HCT116 (cell line): ENCODE data around the gene FAM83D. TPM values are rescaled to one million over a fixed set of nuclear protein-coding genes. Genes with fewer than 3 reads are reported as not detected.

Experiments
- ATAC-seq: fragments of 200-7000 bp; cut with Tn5 transposase; 2 replicates; pipeline ENCODE4 v1.9.1; 2020; ENCODE audit warnings: mild to moderate bottlenecking, moderate library complexity
- BruUV-seq: library from RNA; stranded (reverse); fragments of 400-500 nt; replicated peaks from 2 replicates; lab custom pipeline; 2021; lab: Mats Ljungman, UMichigan
- CTCF ChIA-PET: fragments of 300-600 bp; sonication (Branson Sonifier 250); formaldehyde crosslinking; loops from one replicate; lab custom pipeline; 2021; ENCODE audit warnings: antibody characterized with exemption; lab: Charles Lee
- POLR2A ChIA-PET: fragments of 300-600, 350-600 bp; sonication (Branson Sonifier 250); formaldehyde crosslinking; loops from one replicate; lab custom pipeline; 2021; ENCODE audit warnings: antibody characterized with exemption; lab: Charles Lee
- RAD21 ChIA-PET, 2 experiments: fragments of 300-600 bp; sonication (Branson Sonifier 250); formaldehyde crosslinking; loops; one replicate each; lab custom pipeline; 2023; ENCODE audit warnings: low total read pairs in 2 of 2; ENCODE audit not compliant: uncharacterized antibody in 2 of 2, unreplicated experiment in 2 of 2, low non-redundant PET in 1 of 2; lab: Charles Lee
- DNase-seq: peaks from one replicate; pipeline ENCODE4 v3.0.0-alpha.2; 2010; ENCODE audit warnings: low read depth, low spot score
- H2AFZ ChIP-seq: fragments of 200-600 bp; shearing (Covaris generic), sonication (generic); 2 replicates; pipeline ENCODE4 v1.6.1; 2017; ENCODE audit warnings: low read depth, mixed run types, mixed read lengths, antibody characterized with exemption, low read length; ENCODE audit not compliant: poor library complexity, severe bottlenecking
- H3K27ac ChIP-seq: 2 replicates; pipeline ENCODE4 v1.5.1; 2012; ENCODE audit warnings: low read depth, low read length
- H3K27me3 ChIP-seq: fragments of 200-600 bp; sonication (generic); 2 replicates; pipeline ENCODE4 v1.6.1; 2016; ENCODE audit warnings: mixed run types, low read length, mixed read lengths; ENCODE audit not compliant: insufficient read depth
- H3K36me3 ChIP-seq, 2 experiments: fragments of 200-500 bp in 1 of 2; fragments of 200-600 bp in 1 of 2; sonication (Bioruptor generic) in 1 of 2; sonication (generic) in 1 of 2; 2 replicates each; pipeline versions ENCODE4 v1.5.1 to v1.6.1; 2014 to 2016; ENCODE audit warnings: low read length in 2 of 2, inconsistent platforms in 1 of 2, mixed read lengths in 1 of 2, mixed run types in 1 of 2; ENCODE audit not compliant: insufficient read depth in 2 of 2, control insufficient read depth in 1 of 2
- H3K4me1 ChIP-seq, 2 experiments: fragments of 200-600 bp in 1 of 2; sonication (generic) in 1 of 2; 2 replicates each; pipeline versions ENCODE4 v1.5.1 to v1.6.1; 2012 to 2017; ENCODE audit warnings: low read length in 2 of 2, inconsistent platforms in 1 of 2, mild to moderate bottlenecking in 1 of 2, mixed read lengths in 1 of 2, mixed run types in 1 of 2, moderate library complexity in 1 of 2; ENCODE audit not compliant: insufficient read depth in 2 of 2, control insufficient read depth in 1 of 2
- H3K4me2 ChIP-seq: fragments of 200-600 bp; sonication (generic); 2 replicates; pipeline ENCODE4 v1.6.1; 2017; ENCODE audit warnings: mixed run types, low read length, mixed read lengths
- H3K4me3 ChIP-seq, 2 experiments: fragments of 200-600 bp in 1 of 2; sonication (generic) in 1 of 2; replicated peaks in 1 of 2; 2 replicates each; pipeline ENCODE4 v1.5.1; 2011 to 2016; ENCODE audit warnings: low read length in 2 of 2, control low read depth in 1 of 2, low read depth in 1 of 2, mild to moderate bottlenecking in 1 of 2, mixed read lengths in 1 of 2, mixed run types in 1 of 2
- H3K79me2 ChIP-seq: fragments of 200-600 bp; sonication (generic); 2 replicates; pipeline ENCODE4 v1.6.1; 2017; ENCODE audit warnings: mild to moderate bottlenecking, mixed run types, low read length, moderate library complexity, mixed read lengths; ENCODE audit not compliant: insufficient read depth
- H3K9ac ChIP-seq: fragments of 200-600 bp; sonication (generic); 2 replicates; pipeline ENCODE4 v1.6.1; 2016; ENCODE audit warnings: low read length, mixed read lengths
- H3K9me2 ChIP-seq: fragments of 200-600 bp; sonication (generic), shearing (Covaris generic); 2 replicates; pipeline ENCODE4 v1.6.1; 2017; ENCODE audit warnings: mixed run types, mild to moderate bottlenecking, moderate library complexity; ENCODE audit not compliant: insufficient read depth
- H3K9me3 ChIP-seq, 2 experiments: fragments of 200-500 bp in 1 of 2; fragments of 200-600 bp in 1 of 2; sonication (Bioruptor generic) in 1 of 2; sonication (generic) in 1 of 2; 2 replicates each; pipeline ENCODE4 v1.6.1; 2014 to 2017; ENCODE audit warnings: low read length in 2 of 2, mixed read lengths in 2 of 2, inconsistent platforms in 1 of 2, low read depth in 1 of 2, mild to moderate bottlenecking in 1 of 2, mixed run types in 1 of 2, moderate library complexity in 1 of 2; ENCODE audit not compliant: control insufficient read depth in 1 of 2, insufficient read depth in 1 of 2
- H4K20me1 ChIP-seq: fragments of 200-600 bp; sonication (generic), shearing (Covaris generic); 2 replicates; pipeline ENCODE4 v1.6.1; 2017; ENCODE audit warnings: mixed run types, mild to moderate bottlenecking, moderate library complexity; ENCODE audit not compliant: insufficient read depth
- ATF3 ChIP-seq: IDR thresholded peaks from 2 replicates; pipeline ENCODE4 v1.6.1; 2012
- CBX3 ChIP-seq: IDR thresholded peaks from 2 replicates; pipeline ENCODE4 v1.6.1; 2012; ENCODE audit warnings: low read depth
- CTCF ChIP-seq, 3 experiments: fragments of 200-600 bp in 1 of 3; sonication (generic) in 1 of 3; IDR thresholded peaks in 2 of 3; conservative IDR thresholded peaks in 1 of 3; 2 replicates each; pipeline ENCODE4 v1.5.1; 2012 to 2017; ENCODE audit warnings: low read depth in 2 of 3, low read length in 2 of 3, antibody characterized with exemption in 1 of 3, borderline replicate concordance in 1 of 3, control low read depth in 1 of 3, mild to moderate bottlenecking in 1 of 3, mixed read lengths in 1 of 3, mixed run types in 1 of 3, moderate library complexity in 1 of 3; ENCODE audit not compliant: insufficient read depth in 1 of 3
- ELF1 ChIP-seq: IDR thresholded peaks from 2 replicates; pipeline ENCODE4 v1.6.1; 2012; ENCODE audit warnings: low read depth, borderline replicate concordance
- EZH2phosphoT487 ChIP-seq: fragments of 200-600 bp; IDR thresholded peaks from 2 replicates; pipeline ENCODE4 v1.6.1; 2018; ENCODE audit warnings: antibody characterized with exemption, borderline replicate concordance
- FOSL1 ChIP-seq: IDR thresholded peaks from 2 replicates; pipeline ENCODE4 v1.6.1; 2012; ENCODE audit warnings: low read depth
- JUND ChIP-seq: IDR thresholded peaks from 2 replicates; pipeline ENCODE4 v1.6.1; 2012
- POLR2AphosphoS5 ChIP-seq: IDR thresholded peaks from 2 replicates; pipeline ENCODE4 v1.6.1; 2011; ENCODE audit warnings: mild to moderate bottlenecking, low read depth, low read length, moderate library complexity
- RAD21 ChIP-seq: IDR thresholded peaks from 2 replicates; pipeline ENCODE4 v1.6.1; 2012; ENCODE audit warnings: low read depth, mild to moderate bottlenecking
- SP1 ChIP-seq: IDR thresholded peaks from 2 replicates; pipeline ENCODE4 v1.6.1; 2012; ENCODE audit warnings: low read depth
- SRF ChIP-seq: IDR thresholded peaks from 2 replicates; pipeline ENCODE4 v1.6.1; 2012; ENCODE audit warnings: low read depth
- TCF7L2 ChIP-seq: IDR thresholded peaks from 2 replicates; pipeline ENCODE4 v1.7.0; 2011; ENCODE audit warnings: borderline replicate concordance, inconsistent platforms; ENCODE audit not compliant: insufficient read depth, insufficient read length; ENCODE audit errors: extremely low read depth
- YY1 ChIP-seq: IDR thresholded peaks from 2 replicates; pipeline ENCODE4 v1.6.1; 2011; ENCODE audit warnings: low read length, low read depth, moderate library complexity, mild to moderate bottlenecking; ENCODE audit not compliant: insufficient replicate concordance; ENCODE audit errors: extremely low read depth
- ZFX ChIP-seq: fragments of 450-650 bp; IDR thresholded peaks from 2 replicates; pipeline ENCODE4 v1.6.1; 2017
- intact Hi-C: fragments of 100-400 bp; cut with micrococcal nuclease; formaldehyde crosslinking; loops from 2 replicates; pipeline ENCODE4 v1.10.0; 2022
- total RNA-seq: library from RNA; stranded (reverse); gene quantifications from one replicate; pipeline ENCODE4 v1.2.1, GENCODE V29; 2021; ENCODE audit not compliant: unreplicated experiment

The FAM83D gene
- total RNA-seq, 1 experiment from 2014 or later: 51.1 TPM

DNA sequence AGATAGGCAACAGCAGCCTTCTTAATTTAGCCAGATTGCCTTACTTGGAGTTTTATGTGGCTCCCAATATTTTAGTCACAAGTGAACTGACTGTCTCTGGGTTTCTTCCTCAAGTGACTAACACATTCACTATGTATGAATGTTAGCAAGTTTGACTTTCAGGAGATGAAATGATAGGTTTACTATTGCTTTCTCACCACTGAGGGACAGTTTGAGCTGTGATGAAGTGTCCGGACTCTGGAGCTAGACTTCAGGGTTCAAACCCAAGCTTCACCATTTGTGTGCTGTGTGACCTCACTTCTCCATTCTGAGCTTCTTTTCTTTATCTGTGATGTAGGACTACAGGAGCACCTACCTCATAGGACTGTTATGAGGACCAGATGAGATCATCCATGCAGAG, 44.1 kb downstream of the FAM83D start:
- Histone ChIP-seq H4K20me1 (peaks cover 4% of the 10 kb centered on the region; the same call in 1 of the 2 replicates), H3K9me3 (no peaks in the 10 kb centered on the region), H3K9ac (no peak overlapping the region), H3K9me2 (no peaks in the 10 kb centered on the region), H3K27ac (no peak overlapping the region), H3K4me3 (no peak overlapping the region), H3K4me2 (no peak overlapping the region), H2AFZ (no peak overlapping the region), H3K27me3 (no peaks in the 10 kb centered on the region), H3K36me3 (peaks cover 7 to 21% of the 10 kb centered on the region in 2 experiments; a peak in 2 of 4 replicates), H3K79me2 (peaks cover 48% of the 10 kb centered on the region), H3K4me1 (no peaks in the 10 kb centered on the region)
- intact Hi-C loops: no loop called here
- TF ChIP-seq RAD21 (no peak), POLR2AphosphoS5 (no peak), ELF1 (no peak), ATF3 (no peak), TCF7L2 (no peak), SP1 (no peak), FOSL1 (no peak), CTCF (IDR thresholded peaks at IDR 0.05 in 2 of 3, conservative IDR thresholded peaks at IDR 0.05 in 1 of 3; ENCODE audit: borderline replicate concordance in 1 of 3, insufficient read depth in 1 of 3, low read depth in 2 of 3, low read length in 2 of 3) (no peak)
- BruUV-seq: no TSS peak
- ChIA-PET POLR2A (no interaction called here), CTCF (no interaction called here), RAD21 (no interaction called here)
- DNase-seq (no peak), ATAC-seq (no peak)

GRCh38 chr20:38973107-38973506, 46.9 kb downstream of the FAM83D start:
- ATAC-seq: no peak
- Histone ChIP-seq H3K4me3 (no peak overlapping the region), H3K36me3 (peaks cover 7 to 21% of the 10 kb centered on the region in 2 experiments; a peak in 2 of 4 replicates), H3K4me1 (no peaks in the 10 kb centered on the region), H3K9ac (no peak overlapping the region), H3K9me2 (no peaks in the 10 kb centered on the region), H3K9me3 (no peaks in the 10 kb centered on the region), H2AFZ (no peak overlapping the region), H3K27me3 (no peaks in the 10 kb centered on the region), H3K79me2 (peaks cover 41% of the 10 kb centered on the region), H3K4me2 (no peak overlapping the region), H3K27ac (no peak overlapping the region), H4K20me1 (peaks cover 4% of the 10 kb centered on the region; the same call in 1 of the 2 replicates)
- BruUV-seq: no TSS peak
- ChIA-PET CTCF (no interaction called here), POLR2A (interaction anchor here (0.9 kb wide), 1 partner anchor 11 kb away, joined by 3 read pairs; no protein-coding TSS in a partner anchor), RAD21 (no interaction called here)
- DNase-seq: no peak
- intact Hi-C loops: no loop called here
- TF ChIP-seq SRF (no peak), ELF1 (no peak), EZH2phosphoT487 (no peak), CBX3 (no peak), JUND (no peak), YY1 (no peak), ZFX (no peak)
